ENCODE results near the gene ALDH3A1.

- no peak for TF ChIP-seq CTCF (IDR thresholded peaks at IDR 0.05; ENCODE audit: low read depth, low read length, poor library complexity, severe bottlenecking)
- no peak for TF ChIP-seq EZH2phosphoT487 (IDR thresholded peaks at IDR 0.05; ENCODE audit: borderline replicate concordance, low read length)
Measured at GRCh38 chr17:19748807-19749193, 702 bp upstream of the ALDH3A1 start.
